GM12891 (cell line): ENCODE results near the gene OR2AG1.

Source experiments
- POLR2A ChIP-seq: IDR thresholded peaks from 2 replicates; pipeline ENCODE4 v1.6.1; 2011; ENCODE audit warnings: low read depth, low read length, control low read depth
- POLR2AphosphoS5 ChIP-seq: IDR thresholded peaks from 2 replicates; pipeline ENCODE4 v1.6.1; 2011; ENCODE audit warnings: low read depth, low read length, control low read depth
- POU2F2 ChIP-seq: IDR thresholded peaks from 2 replicates; pipeline ENCODE4 v1.6.1; 2011; ENCODE audit warnings: low read depth, mild to moderate bottlenecking, control low read depth, low read length, moderate library complexity
- TAF1 ChIP-seq: IDR thresholded peaks from 2 replicates; pipeline ENCODE4 v1.6.1; 2011; ENCODE audit warnings: low read depth, low read length, control low read depth

DNA sequence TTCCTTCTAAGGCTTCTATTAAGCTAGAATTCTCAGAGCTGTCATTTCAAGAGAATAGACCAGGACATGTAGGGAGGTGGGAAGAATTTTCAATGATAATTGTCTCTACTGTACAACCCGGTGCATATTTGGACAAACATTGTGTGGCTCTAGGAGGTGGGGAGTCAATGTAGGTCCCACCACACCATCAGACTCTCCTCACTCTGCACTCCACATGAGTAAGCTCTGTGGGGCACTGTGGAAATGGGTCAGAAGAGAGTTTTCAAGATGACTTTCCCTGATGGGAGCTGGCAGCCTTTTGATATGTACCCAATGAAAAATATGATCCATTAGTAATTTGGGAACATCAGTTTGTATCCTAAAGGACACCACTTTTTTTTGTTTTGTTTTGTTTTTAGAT lies 44.2 kb upstream of the OR2AG1 start:
- TF ChIP-seq POLR2A (no peak), TAF1 (no peak), POLR2AphosphoS5 (no peak), POU2F2 (no peak)
